ENCODE measurements around the gene NQO2.
"Not testable (repeated sequence)": the region's sequence is repeated elsewhere in the genome, so short reads cannot be mapped to it uniquely, and the experiment has no call there.

NQO2 gene

GRCh38 chr6:3014675-3015066, 15.0 kb downstream of the NQO2 start:
- no peak overlapping the region for H3K9ac ChIP-seq (ENCODE audit: low read depth, low read length)
- H3K4me3 ChIP-seq (ENCODE audit: low read length): no peak overlapping the region
- H3K9me3 ChIP-seq (ENCODE audit: insufficient read depth, low read depth, low read length): peaks cover 26% of the 10 kb centered on the region
- peaks cover 93% of the 10 kb centered on the region for H3K36me3 ChIP-seq (ENCODE audit: insufficient read depth, low read length)
- WGBS: 93% methylated on average over 4 of the region's 4 CpGs
- peaks cover 8% of the 10 kb centered on the region for H3K4me1 ChIP-seq (ENCODE audit: insufficient read depth, low read length)
- no peak overlapping the region for H3K27ac ChIP-seq (ENCODE audit: low read depth, low read length)
- H3K27me3 ChIP-seq (ENCODE audit: insufficient read depth, low read length): no peaks in the 10 kb centered on the region

- Histone ChIP-seq H3K4me1 (ENCODE audit: insufficient read depth, low read length) (peaks cover 3% of the 10 kb centered on the region; the same call in 1 of the 2 replicates), H3K27ac (ENCODE audit: low read depth, low read length) (no peak overlapping the region), H3K36me3 (ENCODE audit: insufficient read depth, low read length) (peaks cover 93% of the 10 kb centered on the region), H3K9me3 (ENCODE audit: insufficient read depth, low read depth, low read length) (peaks cover 25% of the 10 kb centered on the region), H3K9ac (ENCODE audit: low read depth, low read length) (no peak overlapping the region), H3K4me3 (ENCODE audit: low read length) (no peak overlapping the region), H3K27me3 (ENCODE audit: insufficient read depth, low read length) (no peaks in the 10 kb centered on the region)
- 94% methylated on average over 10 of the region's 10 CpGs for WGBS
These were observed 15.4 kb downstream of the NQO2 start for GRCh38 chr6:3015144-3015543.

GRCh38 chr6:3016473-3017280, 17.0 kb downstream of the NQO2 start:
- Histone ChIP-seq H3K9me3 (ENCODE audit: insufficient read depth, low read depth, low read length) (peaks cover 10% of the 10 kb centered on the region; the same call in 1 of the 2 replicates), H3K36me3 (ENCODE audit: insufficient read depth, low read length) (peaks cover 87% of the 10 kb centered on the region), H3K27me3 (ENCODE audit: insufficient read depth, low read length) (no peaks in the 10 kb centered on the region), H3K4me1 (ENCODE audit: insufficient read depth, low read length) (no peaks in the 10 kb centered on the region), H3K27ac (ENCODE audit: low read depth, low read length) (no peak overlapping the region), H3K4me3 (ENCODE audit: low read length) (no peak overlapping the region), H3K9ac (ENCODE audit: low read depth, low read length) (no peak overlapping the region)
- WGBS: 96% methylated on average over 17 of the region's 17 CpGs

DNA sequence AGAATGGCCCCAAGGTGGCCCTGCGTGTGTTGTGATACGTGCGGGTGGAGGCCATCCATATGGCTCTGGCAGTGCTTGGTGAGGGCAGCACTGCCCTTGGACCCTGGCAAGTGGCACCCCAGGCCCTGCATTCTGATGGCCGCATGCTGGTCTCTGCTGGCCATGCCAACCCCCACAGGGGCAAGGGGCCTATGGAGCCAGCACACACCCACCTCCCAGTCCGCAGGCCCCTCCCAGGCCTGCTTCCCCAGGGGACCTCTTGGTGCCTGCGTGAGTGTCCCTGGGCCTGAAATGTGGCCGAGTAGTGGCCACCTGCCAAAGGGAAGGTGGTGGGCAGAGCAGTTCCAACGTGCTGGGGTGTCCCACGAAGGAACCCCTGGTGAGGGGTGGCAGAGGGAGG, 17.6 kb downstream of the NQO2 start:
- no peak overlapping the region for H3K9ac ChIP-seq (ENCODE audit: low read depth, low read length)
- no peak overlapping the region for H3K4me3 ChIP-seq (ENCODE audit: low read length)
- no peaks in the 10 kb centered on the region for H3K4me1 ChIP-seq (ENCODE audit: insufficient read depth, low read length)
- H3K36me3 ChIP-seq (ENCODE audit: insufficient read depth, low read length): peaks cover 80% of the 10 kb centered on the region
- H3K27ac ChIP-seq (ENCODE audit: low read depth, low read length): no peak overlapping the region
- H3K9me3 ChIP-seq (ENCODE audit: insufficient read depth, low read depth, low read length): peaks cover 4% of the 10 kb centered on the region; the same call in 1 of the 2 replicates
- H3K27me3 ChIP-seq (ENCODE audit: insufficient read depth, low read length): no peaks in the 10 kb centered on the region
- 91% methylated on average over 9 of the region's 9 CpGs for WGBS

GRCh38 chr6:3019065-3019464, 19.4 kb downstream of the NQO2 start:
- peaks cover 15% of the 10 kb centered on the region for H3K4me1 ChIP-seq (ENCODE audit: insufficient read depth, low read length)
- H3K4me3 ChIP-seq (ENCODE audit: low read length): no peak overlapping the region
- no peaks in the 10 kb centered on the region for H3K27me3 ChIP-seq (ENCODE audit: insufficient read depth, low read length)
- no peaks in the 10 kb centered on the region; the same call in 1 of the 2 replicates for H3K9me3 ChIP-seq (ENCODE audit: insufficient read depth, low read depth, low read length)
- no peak overlapping the region for H3K27ac ChIP-seq (ENCODE audit: low read depth, low read length)
- peaks cover 65% of the 10 kb centered on the region for H3K36me3 ChIP-seq (ENCODE audit: insufficient read depth, low read length)
- 98% methylated on average over 1 of the region's 1 CpG for WGBS
- H3K9ac ChIP-seq (ENCODE audit: low read depth, low read length): no peak overlapping the region

DNA sequence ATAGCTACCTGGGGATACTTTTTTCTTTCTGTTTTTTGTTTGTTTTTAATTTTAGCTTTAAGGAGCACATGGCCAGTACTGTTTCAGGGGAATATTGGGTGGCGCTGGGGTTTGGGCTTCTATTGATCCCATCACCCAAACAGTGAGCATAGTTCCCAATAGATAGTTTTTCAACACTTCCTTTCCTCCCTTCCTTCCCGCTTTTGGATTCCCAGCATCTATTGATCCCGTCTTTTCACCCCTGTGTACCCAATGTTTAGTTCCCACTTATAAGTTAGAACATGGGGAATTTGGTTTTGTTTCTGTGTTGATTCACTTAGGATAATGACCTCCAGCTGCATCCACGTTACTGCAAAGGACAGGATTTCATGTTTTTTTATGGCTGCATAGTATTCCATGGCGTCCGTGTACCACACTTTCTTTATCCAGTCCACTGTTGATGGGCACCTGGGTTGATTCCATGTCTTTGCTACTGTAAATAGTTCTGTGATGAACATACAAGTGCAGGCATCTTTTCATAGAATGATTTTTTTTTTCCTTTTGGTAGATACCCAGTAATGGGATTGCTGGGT, 20.1 kb downstream of the NQO2 start:
- 98% methylated on average over 6 of the region's 6 CpGs for WGBS

DNA sequence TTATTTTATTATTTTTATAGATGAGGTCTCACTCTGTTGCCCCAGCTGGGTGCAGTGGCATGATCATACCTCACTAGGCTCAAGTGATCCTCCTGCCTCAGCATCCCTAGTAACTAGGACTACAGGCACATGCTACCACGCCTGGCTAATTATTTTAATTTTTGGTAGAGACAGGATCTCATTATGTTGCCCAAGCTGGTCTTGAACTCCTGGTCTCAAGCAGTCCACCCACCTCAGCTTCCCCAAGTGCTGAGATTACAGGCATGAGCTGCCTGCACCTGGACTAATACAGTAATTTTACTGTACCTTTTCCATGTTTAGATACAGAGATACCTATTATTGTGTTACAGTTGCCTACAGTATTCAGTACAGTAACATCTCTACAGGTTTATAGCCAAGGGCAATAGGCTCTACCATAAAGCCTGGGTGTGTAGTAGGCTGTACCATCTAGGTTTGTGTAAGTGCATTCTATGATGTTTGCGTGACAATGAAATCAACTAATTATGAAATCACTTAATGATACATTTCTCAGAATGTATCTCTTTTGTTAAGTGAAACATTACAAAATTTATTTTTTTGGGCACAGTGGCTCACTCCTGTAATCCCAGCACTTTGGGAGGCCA, 21.4 kb downstream of the NQO2 start:
- Histone ChIP-seq H3K4me1 (ENCODE audit: insufficient read depth, low read length) (peaks cover 24% of the 10 kb centered on the region), H3K36me3 (ENCODE audit: insufficient read depth, low read length) (peaks cover 47% of the 10 kb centered on the region)
- not testable (repeated sequence) for H3K27ac ChIP-seq (ENCODE audit: low read depth, low read length); H3K27me3 ChIP-seq (ENCODE audit: insufficient read depth, low read length); H3K9me3 ChIP-seq (ENCODE audit: insufficient read depth, low read depth, low read length); H3K4me3 ChIP-seq (ENCODE audit: low read length); H3K9ac ChIP-seq (ENCODE audit: low read depth, low read length)
- 100% methylated on average over 1 of the region's 2 CpGs for WGBS

More for the DNA sequence above, 20.1 kb downstream of the NQO2 start:
- Histone ChIP-seq H3K4me3 (ENCODE audit: low read length) (no peak overlapping the region), H3K36me3 (ENCODE audit: insufficient read depth, low read length) (peaks cover 58% of the 10 kb centered on the region), H3K4me1 (ENCODE audit: insufficient read depth, low read length) (peaks cover 22% of the 10 kb centered on the region), H3K27ac (ENCODE audit: low read depth, low read length) (no peak overlapping the region), H3K27me3 (ENCODE audit: insufficient read depth, low read length) (no peaks in the 10 kb centered on the region), H3K9me3 (ENCODE audit: insufficient read depth, low read depth, low read length) (no peaks in the 10 kb centered on the region; the same call in 1 of the 2 replicates), H3K9ac (ENCODE audit: low read depth, low read length) (no peak overlapping the region)

- Histone ChIP-seq H3K9ac (ENCODE audit: low read depth, low read length) (peak overlapping the region; percentile 54), H3K9me3 (ENCODE audit: insufficient read depth, low read depth, low read length) (no peaks in the 10 kb centered on the region; the same call in 1 of the 2 replicates), H3K4me1 (ENCODE audit: insufficient read depth, low read length) (peaks cover 24% of the 10 kb centered on the region), H3K27me3 (ENCODE audit: insufficient read depth, low read length) (no peaks in the 10 kb centered on the region), H3K27ac (ENCODE audit: low read depth, low read length) (peak overlapping the region; percentile 73), H3K36me3 (ENCODE audit: insufficient read depth, low read length) (peaks cover 30% of the 10 kb centered on the region), H3K4me3 (ENCODE audit: low read length) (peak overlapping the region; percentile 45)
- 89% methylated on average over 26 of the region's 26 CpGs for WGBS
These were observed 23.3 kb downstream of the NQO2 start for GRCh38 chr6:3022765-3023662.

DNA sequence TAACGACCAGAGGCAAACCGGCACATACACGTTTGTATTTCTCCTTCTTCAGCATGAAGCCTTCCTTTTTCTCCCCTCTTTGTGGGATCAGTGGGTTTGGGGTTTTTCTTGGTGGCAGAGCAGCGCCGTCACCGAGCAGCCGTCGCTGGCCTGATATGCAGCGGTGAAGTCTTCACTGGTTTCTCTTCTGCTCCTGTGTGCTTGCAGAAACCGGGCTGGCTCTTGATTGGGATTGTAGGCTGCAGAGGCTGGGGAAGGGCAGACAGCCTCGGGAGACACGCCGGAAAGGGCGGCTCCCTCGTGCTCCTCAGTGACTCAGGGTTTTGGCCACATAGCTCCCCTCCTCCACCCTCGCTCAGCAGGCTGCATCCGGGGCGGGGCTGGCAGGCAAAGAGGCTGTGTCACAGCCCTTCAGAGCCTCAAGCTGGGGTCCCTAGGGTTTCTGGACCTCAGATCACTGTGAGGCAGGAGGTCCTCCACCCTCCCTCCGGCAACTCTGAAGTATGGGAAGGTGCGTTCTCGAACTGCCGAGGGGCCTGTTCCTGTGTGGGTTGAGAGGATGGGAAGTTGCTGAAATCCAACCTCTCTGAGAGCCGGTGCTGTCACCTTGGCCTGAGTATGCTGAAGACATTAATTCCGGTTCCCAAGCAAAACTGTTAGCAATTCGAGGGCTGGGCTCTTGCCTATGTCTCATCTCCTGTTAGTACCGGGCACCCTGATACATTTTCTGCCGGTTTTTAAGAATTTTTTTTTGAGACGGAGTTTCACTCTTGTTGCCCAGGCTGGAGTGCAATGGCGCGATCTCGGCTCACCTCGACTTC, 24.2 kb downstream of the NQO2 start:
- Histone ChIP-seq H3K27ac (ENCODE audit: low read depth, low read length) (peak overlapping the region; percentile 73), H3K9ac (ENCODE audit: low read depth, low read length) (peak overlapping the region; percentile 54; the same call in 1 of the 2 replicates)

More for the DNA sequence above, 24.2 kb downstream of the NQO2 start:
- WGBS: 68% methylated on average over 32 of the region's 32 CpGs
- H3K9me3 ChIP-seq (ENCODE audit: insufficient read depth, low read depth, low read length): no peaks in the 10 kb centered on the region; the same call in 1 of the 2 replicates
- peaks cover 22% of the 10 kb centered on the region for H3K36me3 ChIP-seq (ENCODE audit: insufficient read depth, low read length)
- H3K27me3 ChIP-seq (ENCODE audit: insufficient read depth, low read length): no peaks in the 10 kb centered on the region
- peaks cover 27% of the 10 kb centered on the region for H3K4me1 ChIP-seq (ENCODE audit: insufficient read depth, low read length)
- peak overlapping the region; percentile 45 for H3K4me3 ChIP-seq (ENCODE audit: low read length)
